B cell (primary cell): Measurements from ENCODE around the gene ZNF358. TPM values are rescaled to one million over a fixed set of nuclear protein-coding genes. Genes with fewer than 3 reads are reported as not detected.

Experiments used
- ATAC-seq: fragments of 200-7000 bp; cut with Tn5 transposase; one replicate; pipeline ENCODE4 v1.10.0; 2021; ENCODE audit warnings: low read depth, mild to moderate bottlenecking, moderate number of reproducible peaks, moderate library complexity
- CTCF ChIA-PET: fragments of 350-600 bp; sonication (Branson Sonifier 250); formaldehyde crosslinking; loops from one replicate; lab custom pipeline; 2021; ENCODE audit warnings: antibody characterized with exemption, inconsistent platforms; lab: Charles Lee
- POLR2A ChIA-PET: fragments of 350-600 bp; sonication (Branson Sonifier 250); formaldehyde crosslinking; loops from one replicate; lab custom pipeline; 2021; ENCODE audit warnings: antibody characterized with exemption; lab: Charles Lee
- DNase-seq: peaks from one replicate; pipeline ENCODE4 v3.0.0; 2013
- H2AFZ ChIP-seq: 2 replicates; pipeline ENCODE4 v1.6.1; 2012; ENCODE audit warnings: mild to moderate bottlenecking, low read depth, low read length; ENCODE audit not compliant: insufficient read depth, poor library complexity, severe bottlenecking
- H3K27ac ChIP-seq, 2 donors: 1 replicate in 1 of 2; 2 replicates in 1 of 2; pipeline ENCODE4 v1.5.1; 2012 to 2013; ENCODE audit warnings: low read length in 2 of 2, mild to moderate bottlenecking in 2 of 2, moderate library complexity in 1 of 2
- H3K27me3 ChIP-seq, 4 experiments: fragments of 200-600 bp in 1 of 4; sonication (generic) in 1 of 4; replicated peaks in 1 of 4; 1 replicate in 2 of 4; 2 replicates in 2 of 4; pipeline versions ENCODE4 v1.6.1 to v1.7.0; 2013 to 2016; ENCODE audit warnings: low read length in 3 of 4, mild to moderate bottlenecking in 2 of 4, mixed read lengths in 1 of 4, moderate library complexity in 1 of 4; ENCODE audit not compliant: insufficient read depth in 4 of 4, control insufficient read depth in 3 of 4; ENCODE audit errors: control extremely low read depth in 1 of 4
- H3K36me3 ChIP-seq, 2 experiments: replicated peaks in 1 of 2; 1 replicate in 1 of 2; 2 replicates in 1 of 2; pipeline versions ENCODE4 v1.6.1 to v1.7.1; 2013; ENCODE audit warnings: low read length in 1 of 2; ENCODE audit not compliant: insufficient read depth in 2 of 2, control insufficient read depth in 1 of 2; ENCODE audit errors: control extremely low read depth in 1 of 2, extremely low read depth in 1 of 2
- H3K4me1 ChIP-seq, 2 donors: fragments of 200-600 bp in 1 of 2; sonication (generic) in 1 of 2; 1 replicate in 1 of 2; 2 replicates in 1 of 2; pipeline versions ENCODE4 v1.5.1 to v1.6.1; 2013 to 2017; ENCODE audit warnings: low read length in 2 of 2; ENCODE audit not compliant: control insufficient read depth in 2 of 2, insufficient read depth in 2 of 2
- H3K4me2 ChIP-seq: replicated peaks from 2 replicates; pipeline ENCODE3; 2012; ENCODE audit warnings: mild to moderate bottlenecking, low read depth, low read length; ENCODE audit not compliant: poor library complexity, severe bottlenecking
- H3K4me3 ChIP-seq, 5 experiments: fragments of 200-600 bp in 1 of 5; sonication (generic) in 1 of 5; 1 replicate in 3 of 5; 2 replicates in 2 of 5; pipeline versions ENCODE4 v1.5.1 to v1.7.0; 2011 to 2016; ENCODE audit warnings: low read length in 4 of 5, mild to moderate bottlenecking in 4 of 5, low read depth in 2 of 5, control low read depth in 1 of 5, moderate library complexity in 1 of 5; ENCODE audit not compliant: insufficient read depth in 1 of 5; ENCODE audit errors: control extremely low read depth in 1 of 5, extremely low read depth in 1 of 5
- H3K79me2 ChIP-seq: fragments of 200-600 bp; sonication (generic); one replicate; pipeline ENCODE4 v1.6.0; 2016; ENCODE audit warnings: low read length; ENCODE audit not compliant: control insufficient read depth, insufficient read depth
- H3K9ac ChIP-seq: fragments of 200-600 bp; sonication (generic); 2 replicates; pipeline ENCODE4 v1.6.1; 2017; ENCODE audit warnings: mild to moderate bottlenecking, low read length, moderate library complexity
- H3K9me3 ChIP-seq, 3 donors: one replicate each; pipeline versions ENCODE4 v1.6.1 to v1.7.1; 2013; ENCODE audit warnings: low read length in 2 of 3; ENCODE audit not compliant: control insufficient read depth in 2 of 3, insufficient read depth in 1 of 3; ENCODE audit errors: control extremely low read depth in 1 of 3
- H4K20me1 ChIP-seq: 2 replicates; pipeline ENCODE4 v1.6.0; 2012; ENCODE audit warnings: mild to moderate bottlenecking, low read length; ENCODE audit not compliant: insufficient read depth, control insufficient read depth, poor library complexity, severe bottlenecking
- H3K27ac Mint-ChIP-seq: one replicate; pipeline ENCODE4 v1.8.0; 2021; ENCODE audit warnings: mixed read lengths
- H3K27me3 Mint-ChIP-seq: one replicate; pipeline ENCODE4 v1.8.0; 2021; ENCODE audit warnings: mixed read lengths
- H3K4me1 Mint-ChIP-seq: one replicate; pipeline ENCODE4 v1.8.0; 2021; ENCODE audit warnings: mixed read lengths
- H3K4me3 Mint-ChIP-seq: one replicate; pipeline ENCODE4 v1.8.0; 2021; ENCODE audit warnings: mixed read lengths
- H3K9me3 Mint-ChIP-seq: one replicate; pipeline ENCODE4 v1.8.0; 2022; ENCODE audit warnings: mixed read lengths; ENCODE audit not compliant: insufficient read depth
- EZH2 ChIP-seq: IDR thresholded peaks from 2 replicates; pipeline ENCODE4 v1.6.1; 2012; ENCODE audit warnings: borderline replicate concordance, low read depth, mild to moderate bottlenecking, moderate library complexity, low read length; ENCODE audit not compliant: insufficient read depth, poor library complexity, severe bottlenecking
- WGBS: methylation state at CpG from one replicate; pipeline ENCODE4 v1.1.5; 2013; ENCODE audit warnings: missing lambda C conversion rate; ENCODE audit not compliant: insufficient coverage; 5-methylcytosine and 5-hydroxymethylcytosine counted together
- intact Hi-C: fragments of 100-400 bp; cut with micrococcal nuclease; formaldehyde crosslinking; loops from one replicate; pipeline ENCODE4 v1.10.0; 2022
- polyA plus RNA-seq: library from polyadenylated mRNA; depleted of rRNA; stranded (reverse); fragments of >200 nt; gene quantifications from 2 replicates; pipeline ENCODE4 v1.2.3, GENCODE V29; 2012
- total RNA-seq, 2 donors: library from RNA; stranded (reverse); fragments of 120-200 nt in 1 of 2; gene quantifications; 1 replicate in 1 of 2; 2 replicates in 1 of 2; pipeline versions ENCODE4 v1.2.3 to v1.2.4, GENCODE V29; 2013 to 2022
- TF ChIP-seq, protein P1 (sequence below): fragments of 200-600 bp; IDR thresholded peaks from one replicate; pipeline ENCODE4 v1.8.0; 2022; ENCODE audit warnings: antibody characterized with exemption, mild to moderate bottlenecking

Gene ZNF358
- total and polyA plus RNA-seq, 2 donors (not counting 1 experiment from before 2014, with no cell fraction given): 8.5 to 17.5 TPM

- intact Hi-C loops: loop anchor here (1.0 to 2.0 kb wide), 3 partner anchors 12 to 95 kb away; partner anchors contain the start of genes MCOLN1, PET100, XAB2 and ZNF358
- no peaks in the 10 kb centered on the region for H3K27me3 ChIP-seq
- peak overlapping the region; percentile 99 for H3K4me2 ChIP-seq
- peak overlapping the region; percentile 36 to 96 (median 91) for H3K4me3 ChIP-seq
- POLR2A ChIA-PET: interaction anchor here (0.5 to 3.0 kb wide), 2 partner anchors 12 to 39 kb away, joined by 3 to 24 read pairs; partner anchors contain the start of gene MCOLN1
- peaks cover 0 to 15% of the 10 kb centered on the region in 2 experiments for H3K36me3 ChIP-seq
- peak overlapping the region; percentile 96 for H3K27ac Mint-ChIP-seq
- H3K79me2 ChIP-seq: peaks cover 10% of the 10 kb centered on the region
- H3K27ac ChIP-seq: peak overlapping the region; percentile 59 to 83
- H3K4me1 ChIP-seq: peaks cover 10 to 34% of the 10 kb centered on the region in 2 donors
- H4K20me1 ChIP-seq: no peaks in the 10 kb centered on the region
- H3K27me3 Mint-ChIP-seq: no peaks in the 10 kb centered on the region
- peak overlapping the region; percentile 96 for H3K9ac ChIP-seq
- peak; percentile 87 for DNase-seq
- ATAC-seq: peak; percentile 44
- H3K9me3 ChIP-seq: no peaks in the 10 kb centered on the region
- no peaks in the 10 kb centered on the region for H3K9me3 Mint-ChIP-seq
- under 1% methylated on average over 36 of the region's 41 CpGs for WGBS
- H2AFZ ChIP-seq: peak overlapping the region; percentile 85
- H3K4me1 Mint-ChIP-seq: peaks cover 21% of the 10 kb centered on the region
- peak overlapping the region; percentile 97 for H3K4me3 Mint-ChIP-seq
- TF ChIP-seq EZH2: no peak
- TF ChIP-seq, protein P1, sequence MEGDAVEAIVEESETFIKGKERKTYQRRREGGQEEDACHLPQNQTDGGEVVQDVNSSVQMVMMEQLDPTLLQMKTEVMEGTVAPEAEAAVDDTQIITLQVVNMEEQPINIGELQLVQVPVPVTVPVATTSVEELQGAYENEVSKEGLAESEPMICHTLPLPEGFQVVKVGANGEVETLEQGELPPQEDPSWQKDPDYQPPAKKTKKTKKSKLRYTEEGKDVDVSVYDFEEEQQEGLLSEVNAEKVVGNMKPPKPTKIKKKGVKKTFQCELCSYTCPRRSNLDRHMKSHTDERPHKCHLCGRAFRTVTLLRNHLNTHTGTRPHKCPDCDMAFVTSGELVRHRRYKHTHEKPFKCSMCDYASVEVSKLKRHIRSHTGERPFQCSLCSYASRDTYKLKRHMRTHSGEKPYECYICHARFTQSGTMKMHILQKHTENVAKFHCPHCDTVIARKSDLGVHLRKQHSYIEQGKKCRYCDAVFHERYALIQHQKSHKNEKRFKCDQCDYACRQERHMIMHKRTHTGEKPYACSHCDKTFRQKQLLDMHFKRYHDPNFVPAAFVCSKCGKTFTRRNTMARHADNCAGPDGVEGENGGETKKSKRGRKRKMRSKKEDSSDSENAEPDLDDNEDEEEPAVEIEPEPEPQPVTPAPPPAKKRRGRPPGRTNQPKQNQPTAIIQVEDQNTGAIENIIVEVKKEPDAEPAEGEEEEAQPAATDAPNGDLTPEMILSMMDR: no peak
- CTCF ChIA-PET: interaction anchor here (1.6 to 1.7 kb wide), 2 partner anchors 12 to 34 kb away, joined by 5 to 6 read pairs; partner anchors contain the start of gene MCOLN1
Measured at GRCh38 chr19:7533925-7534480, 18.1 kb downstream of the ZNF358 start.
